Hepatocyte (in vitro differentiated cells): ENCODE measurements around the gene CHST8.

Experiments used
- EZH2 ChIP-seq: fragments of 200-600 bp; sonication (generic); IDR thresholded peaks from 2 replicates; pipeline ENCODE4 v1.6.1; 2016; ENCODE audit warnings: antibody characterized with exemption, mild to moderate bottlenecking, borderline replicate concordance
- TF ChIP-seq, protein P1 (sequence below): fragments of 200-600 bp; sonication (generic); IDR thresholded peaks from 2 replicates; pipeline ENCODE4 v1.5.1; 2016; ENCODE audit warnings: antibody characterized with exemption, mild to moderate bottlenecking; ENCODE audit not compliant: poor library complexity

DNA sequence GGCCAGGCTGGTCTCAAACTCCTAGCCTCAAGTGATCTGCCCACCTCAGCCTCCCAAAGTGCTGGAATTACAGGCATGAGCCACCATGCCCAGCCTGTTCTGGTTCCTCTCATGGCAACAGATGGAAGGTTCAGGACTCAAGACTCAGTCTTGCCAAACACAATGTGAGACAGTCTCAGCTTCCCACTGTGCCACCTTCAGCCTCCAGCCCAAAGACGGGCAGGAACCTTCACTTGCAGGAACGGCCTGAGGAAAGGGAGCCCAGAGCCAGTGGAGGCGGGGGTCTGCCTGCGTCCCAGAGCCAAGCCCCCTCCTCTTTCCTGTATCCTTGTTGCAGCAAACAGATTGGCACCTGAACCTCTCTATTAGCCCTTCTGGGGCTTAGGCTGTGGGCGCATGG, 2.9 kb upstream of the CHST8 start:
- TF ChIP-seq EZH2, result no peak
- TF ChIP-seq, protein P1, sequence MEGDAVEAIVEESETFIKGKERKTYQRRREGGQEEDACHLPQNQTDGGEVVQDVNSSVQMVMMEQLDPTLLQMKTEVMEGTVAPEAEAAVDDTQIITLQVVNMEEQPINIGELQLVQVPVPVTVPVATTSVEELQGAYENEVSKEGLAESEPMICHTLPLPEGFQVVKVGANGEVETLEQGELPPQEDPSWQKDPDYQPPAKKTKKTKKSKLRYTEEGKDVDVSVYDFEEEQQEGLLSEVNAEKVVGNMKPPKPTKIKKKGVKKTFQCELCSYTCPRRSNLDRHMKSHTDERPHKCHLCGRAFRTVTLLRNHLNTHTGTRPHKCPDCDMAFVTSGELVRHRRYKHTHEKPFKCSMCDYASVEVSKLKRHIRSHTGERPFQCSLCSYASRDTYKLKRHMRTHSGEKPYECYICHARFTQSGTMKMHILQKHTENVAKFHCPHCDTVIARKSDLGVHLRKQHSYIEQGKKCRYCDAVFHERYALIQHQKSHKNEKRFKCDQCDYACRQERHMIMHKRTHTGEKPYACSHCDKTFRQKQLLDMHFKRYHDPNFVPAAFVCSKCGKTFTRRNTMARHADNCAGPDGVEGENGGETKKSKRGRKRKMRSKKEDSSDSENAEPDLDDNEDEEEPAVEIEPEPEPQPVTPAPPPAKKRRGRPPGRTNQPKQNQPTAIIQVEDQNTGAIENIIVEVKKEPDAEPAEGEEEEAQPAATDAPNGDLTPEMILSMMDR, result no peak
